Stimulated activated CD4-positive, alpha-beta T cell treated with anti-CD3 and anti-CD28 coated beads, TNF-alpha, amount 100 ng/mL, for 4 hours (primary cell): ENCODE measurements around the gene SATB1.

Experiments
- DNase-seq, 3 experiments: peaks; one replicate each; pipeline ENCODE4 v3.0.0-alpha.2; 2020; ENCODE audit warnings: low read depth in 3 of 3

The SATB1 gene

DNA sequence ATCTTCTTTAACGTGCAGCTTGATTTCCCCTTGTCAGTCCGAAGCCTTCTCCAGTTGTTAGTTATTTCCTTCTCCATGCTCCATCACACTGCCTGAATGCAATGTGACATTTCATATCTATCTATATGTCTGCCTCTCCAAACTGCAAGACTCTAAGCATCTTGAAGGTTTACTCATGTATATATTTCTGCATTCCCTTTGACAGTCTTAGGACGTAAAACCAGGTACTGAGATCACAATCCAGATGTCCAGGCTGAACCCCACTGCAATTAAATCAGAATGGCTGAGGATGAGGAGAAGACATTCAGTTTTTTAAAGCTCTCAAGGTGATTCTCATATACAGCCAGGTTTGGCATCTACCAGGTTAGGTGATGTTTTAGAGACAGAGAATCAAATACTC, 6.1 kb upstream of the SATB1 start:
- no peak for DNase-seq

DNA sequence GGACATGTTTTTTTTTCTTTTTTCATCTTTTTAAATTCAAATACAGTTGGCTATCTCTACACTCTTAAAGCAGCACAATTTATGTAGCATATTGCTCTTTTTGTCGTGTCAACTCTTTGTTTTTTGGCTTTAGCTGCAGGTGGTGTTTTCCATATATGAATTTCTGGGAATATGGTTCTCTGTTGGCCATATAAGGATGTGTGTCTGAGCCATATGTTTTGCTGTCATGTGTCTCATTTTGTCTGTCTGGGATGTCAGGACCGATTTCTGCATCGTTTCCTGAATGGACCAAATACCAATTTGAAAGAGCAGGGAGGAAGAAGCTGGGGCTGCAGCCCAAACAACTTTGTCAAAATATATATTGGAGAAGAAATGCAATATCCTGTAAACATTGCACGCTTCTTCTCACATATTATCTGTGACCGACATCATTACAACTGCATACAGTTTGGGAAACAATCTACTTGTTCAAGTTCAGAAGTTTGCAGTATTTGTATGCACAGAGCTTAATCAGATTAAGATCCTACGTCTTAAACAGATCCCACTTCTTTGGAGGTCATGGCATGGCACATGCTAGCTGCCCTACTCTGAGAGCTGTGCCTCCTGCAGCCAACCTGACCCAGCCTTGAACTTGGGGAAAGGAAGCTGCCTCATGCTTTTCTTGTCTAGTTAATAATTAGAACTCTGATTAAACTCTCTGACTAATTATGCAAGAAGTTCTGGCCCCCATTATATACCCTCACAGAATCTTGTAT, 4.0 kb upstream of the SATB1 start:
- DNase-seq: no peak

DNA sequence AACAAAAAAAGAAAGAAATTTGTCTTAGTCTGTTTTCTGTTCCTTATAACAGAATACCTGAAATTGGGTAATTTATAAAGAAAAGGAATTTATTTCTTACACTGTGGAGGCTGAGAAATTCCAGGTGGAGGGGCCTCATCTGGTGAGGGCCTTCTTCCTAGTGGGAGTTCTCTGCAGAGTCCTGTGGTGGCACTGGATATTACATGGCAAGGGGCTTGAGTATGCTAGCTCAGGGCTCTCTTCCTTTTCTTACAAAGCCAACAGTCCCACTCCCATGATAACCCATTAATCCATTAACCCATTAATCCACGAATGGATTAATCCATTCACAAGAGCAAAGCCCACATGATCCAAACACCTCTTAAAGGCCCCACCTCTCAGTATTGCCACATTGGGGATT, 2.9 kb upstream of the SATB1 start:
- DNase-seq: no peak

DNA sequence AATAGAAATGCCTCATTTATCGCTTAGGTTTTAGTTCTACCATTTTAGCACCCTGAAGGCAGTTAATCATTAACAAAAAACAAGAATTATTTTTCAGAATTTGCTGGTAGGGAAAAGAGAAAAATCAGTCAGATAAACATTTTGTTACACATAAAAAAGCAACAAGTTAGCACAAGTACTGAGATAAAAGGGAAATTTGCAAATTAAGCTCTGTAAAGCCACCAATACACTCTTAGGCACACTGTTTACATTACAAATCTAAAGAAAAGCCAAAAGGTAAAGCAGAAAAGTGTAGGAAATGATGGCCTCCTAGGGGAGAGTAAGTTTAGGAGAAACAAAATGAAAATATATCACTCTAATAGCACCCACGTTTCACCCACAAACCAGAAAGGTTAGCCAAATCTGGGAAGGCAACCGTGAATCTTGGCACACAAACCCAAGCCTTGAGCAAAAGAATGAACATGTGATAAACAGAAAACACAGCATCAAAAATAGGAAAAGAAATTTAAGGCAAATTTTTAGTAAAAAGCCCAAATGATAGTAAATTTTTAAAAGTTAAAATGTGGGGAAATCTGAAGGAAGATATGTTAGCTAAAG, 1.6 kb upstream of the SATB1 start:
- no peak for DNase-seq

DNA sequence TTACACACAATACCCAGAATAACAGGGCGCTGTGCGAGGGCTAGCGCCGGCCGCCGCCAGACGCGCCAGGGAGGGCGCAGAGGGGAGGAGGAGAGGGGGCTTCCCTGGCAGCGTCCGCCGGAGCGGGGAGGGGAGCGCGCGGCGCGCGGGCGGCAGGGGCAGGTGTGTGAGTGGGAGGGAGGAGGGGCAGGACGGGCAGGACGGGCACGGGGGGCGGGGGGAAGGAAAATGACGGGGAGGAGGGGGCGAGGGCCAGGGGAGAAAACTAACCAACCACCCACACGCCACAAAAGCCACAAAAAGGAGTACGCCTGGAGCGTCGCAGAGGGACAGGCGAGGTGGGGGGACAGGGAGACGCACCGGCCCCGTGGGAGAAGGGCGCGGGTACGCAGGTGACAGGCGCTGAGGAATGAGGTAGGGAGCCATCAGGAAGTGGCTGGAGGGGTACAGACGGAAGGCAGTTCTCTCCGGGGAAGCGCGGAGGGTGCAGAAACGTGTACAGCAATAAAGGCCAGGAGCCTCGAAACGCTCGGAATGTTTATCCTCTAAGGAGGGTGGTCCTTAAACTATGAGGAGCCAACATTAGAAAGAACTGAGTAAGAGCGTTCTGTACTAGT, 610 bp upstream of the SATB1 start:
- DNase-seq: peak; percentile 49 to 70 (median 67)

DNA sequence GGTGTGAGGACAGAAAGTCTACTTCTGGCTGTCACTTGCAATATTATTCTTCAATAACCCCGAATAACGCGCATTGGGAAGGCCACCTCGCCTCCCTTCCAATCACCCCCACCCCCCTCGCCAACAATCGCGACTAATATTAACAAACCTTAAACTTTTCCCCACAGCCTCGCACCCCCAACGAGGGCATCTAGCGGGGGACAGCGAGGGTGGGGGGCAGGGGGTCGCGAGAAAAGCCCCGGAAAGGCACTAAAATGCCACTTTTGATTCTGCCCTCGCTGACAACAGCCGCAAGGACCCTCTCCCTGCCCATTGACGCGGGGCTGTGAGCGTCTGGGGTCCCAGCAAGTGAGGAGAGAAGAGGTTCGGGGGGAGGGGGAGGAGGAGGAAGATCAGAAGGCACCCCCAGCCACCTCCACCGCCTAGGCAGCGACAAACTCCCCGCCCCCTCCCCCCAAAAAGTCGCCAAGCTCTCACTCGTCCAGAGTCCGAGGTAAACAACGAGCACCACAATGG, 868 bp downstream of the SATB1 start:
- no peak for DNase-seq

DNA sequence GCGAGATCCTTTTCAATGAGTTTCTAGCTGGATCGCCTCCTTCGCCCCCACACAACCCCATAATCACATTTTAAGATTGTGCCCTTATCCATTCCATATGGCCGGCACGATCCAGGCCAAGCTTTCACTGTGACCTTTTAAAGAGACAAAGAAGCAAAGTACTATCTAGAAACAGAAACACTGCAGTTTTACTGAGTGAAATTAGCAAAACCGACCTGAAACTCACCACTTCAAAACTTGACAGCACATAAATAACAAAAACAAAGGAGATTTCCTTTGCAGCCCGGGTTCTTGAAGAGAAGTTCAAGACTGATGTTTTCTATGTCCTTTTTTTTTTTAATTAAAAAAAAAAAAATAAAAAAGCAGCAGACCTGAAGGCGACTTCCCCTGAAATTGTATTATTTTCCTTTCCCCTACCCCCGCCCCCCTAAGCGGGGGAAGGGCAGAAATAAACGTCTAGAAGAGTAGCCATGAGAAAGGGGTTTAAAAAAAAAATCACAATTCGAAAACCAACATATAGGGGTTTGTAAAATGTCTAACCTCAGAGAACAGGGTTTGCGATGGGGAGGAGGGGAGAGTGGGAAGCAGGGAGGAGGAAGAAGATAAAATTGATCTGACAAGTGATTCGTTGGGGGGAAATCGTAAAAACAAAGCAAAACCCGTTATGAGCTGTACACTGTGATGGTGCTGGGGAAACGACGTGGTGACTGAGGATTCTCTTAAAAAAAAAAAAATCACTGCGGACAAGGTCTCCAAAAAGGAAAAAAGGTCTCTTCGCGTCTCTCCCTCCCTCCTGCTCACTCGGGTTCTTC, 1.5 kb downstream of the SATB1 start:
- peak in 1 of 3 experiments; percentile 20 for DNase-seq

DNA sequence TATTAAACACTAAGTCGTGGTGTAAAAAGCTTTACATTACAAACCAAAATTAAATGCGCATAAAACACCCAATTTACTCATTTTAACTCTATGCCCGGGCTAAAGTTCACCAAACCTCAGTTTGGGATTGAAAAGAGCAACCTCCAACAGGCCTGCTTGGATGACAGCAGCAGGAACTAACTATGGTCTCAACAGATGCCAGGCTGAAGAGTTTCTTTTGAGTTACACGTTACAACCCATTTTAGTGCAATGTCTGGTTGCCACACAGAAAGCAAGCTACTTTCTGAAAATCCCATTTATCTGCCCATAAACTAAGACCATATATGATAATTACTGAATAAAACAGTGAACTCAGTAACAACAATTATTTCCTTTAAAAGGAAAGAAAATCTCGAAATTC, 2.2 kb downstream of the SATB1 start:
- DNase-seq: no peak

DNA sequence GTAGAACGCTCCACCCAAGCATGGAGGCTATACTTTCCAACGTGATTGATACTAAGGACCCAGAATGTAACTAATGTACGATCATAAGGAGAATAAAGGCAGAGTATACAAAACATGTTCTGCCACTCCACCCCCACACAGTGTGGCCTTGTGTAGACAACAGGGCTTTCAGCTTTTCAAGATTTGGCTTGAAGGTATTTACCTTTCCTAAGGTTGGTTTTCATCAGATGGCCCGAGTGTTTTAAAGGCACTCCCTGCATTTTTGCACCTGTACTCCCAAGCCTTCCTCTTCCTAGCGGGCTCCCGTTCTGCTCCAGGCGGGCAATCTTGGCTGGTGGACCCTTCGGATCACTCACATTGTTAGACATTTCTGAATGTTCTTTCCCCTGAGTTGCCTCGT, 4.6 kb downstream of the SATB1 start:
- DNase-seq: no peak

DNA sequence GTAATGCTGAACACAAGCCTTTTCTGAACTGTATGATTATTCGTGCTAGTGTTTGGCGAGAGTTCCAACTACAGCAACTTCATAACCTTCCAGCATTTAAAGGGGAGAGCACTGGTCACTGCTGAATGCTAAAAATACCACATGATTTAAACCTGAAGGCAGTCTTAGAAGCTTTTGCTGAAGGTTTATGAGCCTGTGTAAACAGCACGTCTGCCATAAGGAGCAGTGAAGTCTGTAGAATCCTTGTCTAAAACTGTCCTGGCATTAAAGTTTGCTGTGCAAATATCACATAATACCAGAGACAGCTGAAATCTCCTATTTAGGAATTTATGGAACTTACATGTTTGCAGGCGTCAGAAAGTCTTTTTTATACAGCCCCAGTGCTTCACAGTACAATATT, 5.9 kb downstream of the SATB1 start:
- no peak for DNase-seq

DNA sequence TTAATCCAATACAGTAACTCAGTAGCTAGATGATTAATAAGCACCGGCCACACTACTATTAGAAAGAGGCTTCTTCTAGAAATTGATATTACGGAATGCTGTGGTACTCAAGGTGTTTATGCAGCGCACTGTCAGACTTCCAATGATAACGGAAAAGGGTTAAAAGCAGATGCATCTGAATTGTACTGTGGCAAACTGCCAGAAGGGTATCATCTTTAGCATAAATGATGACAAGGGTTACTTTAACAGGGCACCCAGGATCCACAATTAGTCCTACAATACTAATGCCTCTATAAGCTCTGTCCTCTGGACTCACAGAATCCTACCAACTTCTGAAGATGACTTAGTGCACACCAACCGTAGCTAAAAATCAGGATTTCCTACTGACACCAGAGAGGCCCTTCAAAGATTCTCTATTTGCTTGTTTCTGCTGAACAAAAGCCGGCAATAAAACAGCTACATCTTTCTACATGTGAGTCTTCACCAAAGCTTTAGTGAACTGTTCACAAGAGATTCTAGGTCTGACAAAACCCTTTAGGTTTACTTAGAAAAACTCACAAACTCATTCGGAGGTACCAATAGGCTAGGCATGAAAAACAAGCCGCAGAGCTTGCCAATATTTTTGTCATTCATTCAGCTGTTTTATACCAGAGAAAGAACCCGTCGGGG, 7.1 kb downstream of the SATB1 start:
- DNase-seq: no peak

DNA sequence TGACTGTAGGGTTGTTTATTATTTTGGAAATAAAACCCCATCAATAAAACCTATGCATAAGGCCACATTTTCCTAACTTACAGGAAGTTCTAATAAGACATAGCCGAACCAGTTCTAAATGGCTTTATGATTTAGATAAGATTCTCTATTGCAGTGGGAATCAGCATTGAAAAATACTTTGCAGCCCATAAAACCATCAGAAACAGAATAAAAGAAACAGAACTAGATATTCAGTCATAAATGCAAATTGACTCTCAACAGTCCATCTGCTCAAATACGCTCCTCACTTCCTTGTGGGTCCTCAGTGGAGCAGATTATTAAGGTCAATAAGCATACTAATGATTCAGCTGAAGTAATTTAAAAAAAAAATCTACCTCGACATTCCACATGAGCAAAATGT, 8.8 kb downstream of the SATB1 start:
- no peak for DNase-seq

DNA sequence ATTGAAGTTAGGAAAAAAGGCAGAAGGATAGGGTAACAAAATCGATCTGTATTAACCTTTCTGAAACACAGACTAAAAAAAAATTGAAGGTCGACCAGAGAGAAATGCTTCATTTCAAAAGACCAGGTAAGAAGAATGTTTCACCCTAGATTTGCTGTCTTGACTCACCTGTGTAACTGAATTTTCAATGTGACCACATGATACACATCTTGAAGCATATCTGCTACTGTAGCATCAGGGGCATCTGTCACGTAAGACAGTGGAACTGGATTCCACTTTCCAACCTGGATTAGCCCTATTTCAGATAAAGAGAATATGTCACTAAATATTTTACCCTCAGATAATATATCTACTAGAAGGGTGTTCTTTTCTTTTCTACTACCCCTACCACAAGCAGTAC, 9.3 kb downstream of the SATB1 start:
- no peak for DNase-seq

DNA sequence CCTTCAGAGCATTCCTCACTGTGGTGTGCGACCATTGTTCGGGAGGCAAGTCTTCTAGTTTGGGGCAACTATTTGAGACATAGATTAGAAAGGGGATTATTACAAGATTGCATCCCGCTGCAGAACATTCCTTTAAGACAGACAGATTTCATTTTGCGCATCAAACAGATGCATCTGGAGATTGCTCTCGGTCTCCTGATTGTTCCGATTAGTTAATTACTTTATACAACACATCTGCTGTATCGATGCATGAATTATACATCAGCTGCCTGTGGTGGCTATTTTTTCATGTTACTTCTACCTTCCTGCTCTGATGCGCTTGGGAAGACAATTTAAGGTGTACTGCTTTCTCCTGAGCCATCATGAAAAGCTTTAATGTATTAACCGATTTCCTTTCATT, 10.0 kb downstream of the SATB1 start:
- DNase-seq: no peak

DNA sequence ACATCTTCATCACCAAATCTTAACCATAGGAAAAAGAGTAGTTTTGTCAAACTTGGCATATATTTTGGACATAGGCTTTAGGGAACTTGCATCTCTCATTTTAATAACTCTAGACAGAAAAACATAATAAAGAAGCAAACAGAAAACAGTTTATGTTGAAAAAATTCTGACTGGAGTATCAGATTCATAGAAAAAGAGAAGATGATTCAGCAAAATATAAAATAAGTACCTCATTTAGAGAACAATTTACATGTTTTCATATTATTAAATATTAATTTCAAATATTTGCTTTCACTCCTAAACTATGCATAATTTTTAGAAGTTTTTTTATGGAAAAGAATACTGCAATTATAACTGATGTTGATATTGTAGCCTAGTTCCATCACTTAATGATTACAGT, 12.5 kb downstream of the SATB1 start:
- no peak for DNase-seq

DNA sequence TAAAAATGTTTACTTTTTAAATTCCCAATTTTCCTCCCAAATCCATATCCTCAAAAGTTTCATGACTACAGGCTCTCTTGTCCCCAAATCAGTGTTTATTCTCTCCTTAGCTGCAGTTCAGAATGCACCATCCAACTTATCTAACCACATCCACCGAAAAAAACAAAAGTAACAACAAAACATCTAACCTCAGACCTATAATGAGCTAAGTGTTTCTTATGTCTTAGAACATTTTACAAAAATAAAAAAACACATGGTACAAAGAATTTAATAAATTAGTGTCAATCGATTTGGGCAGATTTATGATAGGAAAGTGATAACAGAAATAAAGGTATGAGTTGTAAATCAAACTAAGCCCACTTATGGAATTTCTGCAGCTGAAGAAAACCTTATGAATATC, 13.6 kb downstream of the SATB1 start:
- no peak for DNase-seq

DNA sequence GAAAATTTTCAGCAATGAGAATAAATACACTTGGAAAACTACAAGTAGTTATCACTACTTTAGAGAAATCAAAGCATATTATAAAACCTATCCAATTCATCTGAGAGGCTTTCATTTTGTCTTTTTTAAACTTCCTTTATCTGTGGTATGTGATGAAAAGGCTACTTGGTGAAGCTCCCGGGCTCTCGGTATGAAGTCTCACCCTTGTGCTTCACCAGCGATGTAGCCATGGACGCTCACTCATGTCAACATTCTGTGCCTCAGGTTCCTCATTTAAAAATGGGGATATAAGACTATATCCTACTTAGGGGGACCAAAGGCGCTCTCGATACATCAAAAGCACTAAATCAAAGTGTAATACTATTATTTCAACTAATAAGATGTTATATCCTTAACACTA, 14.9 kb downstream of the SATB1 start:
- no peak for DNase-seq

DNA sequence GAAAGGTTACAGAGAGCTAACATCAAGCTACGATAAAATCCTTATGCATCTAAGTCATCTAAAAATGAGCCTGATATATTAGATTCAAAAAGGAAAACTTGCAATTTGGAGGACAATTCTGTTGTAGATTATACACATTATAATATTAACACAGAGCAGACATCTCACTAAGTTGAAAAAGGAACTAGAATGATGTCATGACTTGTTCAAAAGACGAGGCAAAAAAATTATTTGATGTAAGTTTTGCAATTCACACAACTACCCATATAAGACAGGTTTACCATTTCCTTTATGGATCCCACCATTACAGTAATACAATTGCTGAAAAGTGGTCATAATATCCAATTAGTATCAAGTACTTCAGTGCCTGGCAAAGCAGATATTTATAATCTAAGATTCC, 15.9 kb downstream of the SATB1 start:
- DNase-seq: no peak

DNA sequence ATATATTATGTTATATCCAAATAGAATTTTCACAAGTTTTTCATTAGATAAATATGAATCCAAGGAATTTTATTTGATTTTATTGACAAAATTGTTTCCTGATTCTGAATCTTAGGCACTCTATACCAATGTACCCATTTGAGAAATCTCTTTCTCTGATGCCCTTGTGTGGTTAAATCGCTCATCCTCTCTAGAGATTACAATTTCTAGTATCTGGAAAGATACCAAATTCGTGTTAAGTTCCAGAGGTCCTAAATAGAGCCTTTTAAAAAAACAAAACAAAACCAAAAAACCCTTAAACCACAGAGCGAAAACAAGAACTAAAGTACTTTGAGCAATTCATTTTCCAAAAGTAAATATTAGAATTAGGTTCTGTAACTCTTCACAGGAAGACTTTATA, 20.0 kb downstream of the SATB1 start:
- no peak for DNase-seq

DNA sequence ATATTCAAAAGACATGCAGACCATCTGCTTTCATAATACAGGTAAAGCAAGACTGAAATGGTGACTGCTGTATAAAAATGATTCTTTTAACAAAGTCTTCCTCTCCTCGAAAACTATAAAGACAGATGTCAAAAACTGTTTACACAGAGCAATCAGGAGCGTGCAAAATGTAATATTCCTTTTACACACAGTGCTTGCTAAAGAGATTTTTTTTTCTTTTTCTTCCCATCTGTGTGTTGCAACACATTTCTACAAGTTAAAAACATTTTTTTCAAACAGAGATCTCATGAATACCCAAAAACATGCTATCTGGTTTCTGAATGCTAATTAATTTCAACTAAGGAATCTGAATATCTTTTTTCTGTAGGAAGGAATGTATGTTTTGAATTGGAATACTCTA, 22.1 kb downstream of the SATB1 start:
- DNase-seq: no peak

DNA sequence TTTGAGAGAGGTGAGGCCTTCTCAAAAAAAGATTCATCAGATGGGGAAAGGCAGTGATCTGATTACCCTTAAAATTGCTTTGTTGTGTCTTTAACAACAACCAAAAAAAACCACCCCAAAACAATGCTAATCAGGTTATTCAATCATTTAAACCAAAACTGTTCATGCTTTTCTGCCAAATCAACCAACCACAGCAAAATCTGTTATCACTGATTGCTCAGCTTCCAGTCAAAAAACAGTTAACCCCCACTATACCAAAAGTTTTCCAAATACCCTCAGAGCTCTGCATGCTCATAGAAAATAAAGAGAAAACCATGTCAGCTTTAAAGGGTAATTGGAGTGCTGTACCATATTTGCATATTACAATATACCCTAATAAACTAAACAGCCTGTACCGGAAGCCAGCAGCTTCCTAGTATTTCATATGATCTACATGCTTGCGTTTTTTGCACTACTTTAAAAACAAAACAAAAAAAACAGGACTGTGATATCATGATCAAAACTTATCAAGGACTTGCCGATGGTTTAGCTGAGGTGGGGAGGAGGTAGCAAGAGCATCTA, 22.8 kb downstream of the SATB1 start:
- no peak for DNase-seq
